DMS114 treated with DMSO at 0.1 percent for 48 hours (cell line): ENCODE data around the gene H2BW2.
"Not testable (repeated sequence)": the region's sequence is repeated elsewhere in the genome, so short reads cannot be mapped to it uniquely, and the experiment has no call there.

Source experiments
- DNase-seq: peaks from one replicate; lab custom pipeline; 2025; ENCODE audit not compliant: unreplicated experiment; lab: John Stamatoyannopoulos, UW

Gene H2BW2

DNA sequence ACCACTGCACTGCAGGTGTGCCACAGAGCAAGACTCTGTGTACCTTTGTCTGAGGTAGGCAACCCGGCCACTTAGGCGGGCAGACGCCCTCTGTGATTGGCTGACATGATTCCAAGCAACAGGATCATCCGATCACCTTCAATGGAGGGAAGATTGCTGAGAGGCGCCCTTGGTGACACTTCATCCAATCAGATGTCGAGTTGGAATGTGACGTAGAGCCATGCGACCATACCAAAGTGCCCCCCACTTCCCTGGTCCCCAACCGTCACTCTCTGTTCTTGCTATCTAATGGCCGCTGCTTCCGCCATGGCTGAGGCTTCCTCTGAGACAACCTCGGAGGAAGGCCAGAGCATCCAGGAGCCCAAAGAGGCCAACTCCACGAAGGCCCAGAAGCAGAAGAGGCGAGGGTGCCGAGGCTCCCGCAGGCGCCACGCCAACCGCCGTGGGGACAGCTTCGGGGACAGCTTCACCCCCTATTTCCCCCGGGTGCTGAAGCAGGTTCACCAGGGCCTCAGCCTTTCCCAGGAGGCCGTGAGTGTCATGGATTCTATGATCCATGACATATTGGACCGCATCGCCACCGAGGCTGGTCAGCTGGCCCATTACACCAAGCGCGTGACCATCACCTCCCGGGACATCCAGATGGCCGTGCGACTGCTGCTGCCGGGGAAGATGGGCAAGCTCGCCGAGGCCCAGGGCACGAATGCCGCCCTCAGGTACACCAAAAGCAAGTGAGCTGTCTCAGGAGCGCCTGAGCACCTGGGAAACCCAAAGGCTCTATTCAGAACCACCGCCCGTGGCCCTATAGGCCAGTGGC lies at the start of gene H2BW2:
H2BW2 (plus strand) TSS at position 268 of the 817 bp plus-strand sequence; CDS start at position 307, 39 bp downstream.
- DNase-seq = no peak

DNA sequence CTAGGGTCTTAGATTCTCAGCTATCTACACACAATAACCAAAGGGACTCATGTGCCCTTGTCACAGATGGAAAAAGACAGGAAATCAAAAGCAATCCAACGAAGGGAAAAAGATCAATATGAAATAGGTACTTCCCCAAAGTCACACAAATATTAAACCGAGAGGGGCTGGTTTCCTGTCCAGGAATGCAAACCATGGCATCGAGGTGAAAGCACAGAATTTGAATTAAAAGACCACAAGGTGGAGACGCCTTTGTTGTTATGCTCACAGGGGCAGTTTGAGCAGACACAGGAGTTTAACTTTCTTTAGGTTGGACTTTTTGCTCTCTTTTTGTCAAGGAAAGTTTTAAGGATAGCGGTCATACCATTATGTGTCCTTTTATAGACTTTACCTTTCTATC lies 40.5 kb upstream of the H2BW2 start:
- DNase-seq = no peak

DNA sequence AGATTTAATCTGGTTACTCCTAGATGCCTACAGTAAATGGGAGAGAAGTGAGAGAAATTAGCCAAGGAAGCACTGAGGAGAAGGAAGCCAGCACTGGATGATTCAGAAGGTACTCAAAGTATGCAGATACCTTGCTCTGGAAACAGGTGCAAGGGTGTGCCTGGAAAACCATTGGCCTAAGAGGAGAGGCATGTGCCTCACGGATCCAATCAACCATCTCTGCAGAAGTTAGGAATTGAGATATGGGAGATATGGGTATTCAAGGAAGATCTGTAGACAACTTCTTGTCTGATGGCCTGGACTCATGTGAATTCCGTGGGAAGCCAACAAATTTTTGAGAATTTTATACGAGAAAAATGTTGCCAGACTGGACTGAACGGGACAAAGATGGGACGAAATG lies 30.9 kb upstream of the H2BW2 start:
- DNase-seq = no peak

DNA sequence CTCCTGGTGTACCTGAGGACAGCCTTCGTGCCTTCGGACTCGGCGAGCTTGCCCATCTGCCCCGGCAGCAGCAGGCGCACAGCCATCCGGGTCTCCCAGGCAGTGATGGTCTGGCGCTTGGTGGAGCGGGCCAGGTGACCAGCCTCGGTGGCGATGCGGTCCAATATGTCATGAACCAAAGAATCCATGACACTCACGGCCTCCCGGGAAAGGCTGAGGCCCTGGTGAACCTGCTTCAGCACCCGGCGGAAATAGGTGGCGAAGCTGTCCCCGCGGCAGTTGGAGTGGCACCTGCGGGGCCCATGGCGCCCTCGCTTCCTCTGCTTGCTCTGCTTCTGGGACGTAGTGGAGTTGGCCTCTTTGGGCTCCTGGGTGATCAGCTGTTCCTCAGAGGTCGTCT lies 26.6 kb upstream of the H2BW2 start:
- DNase-seq = no peak

DNA sequence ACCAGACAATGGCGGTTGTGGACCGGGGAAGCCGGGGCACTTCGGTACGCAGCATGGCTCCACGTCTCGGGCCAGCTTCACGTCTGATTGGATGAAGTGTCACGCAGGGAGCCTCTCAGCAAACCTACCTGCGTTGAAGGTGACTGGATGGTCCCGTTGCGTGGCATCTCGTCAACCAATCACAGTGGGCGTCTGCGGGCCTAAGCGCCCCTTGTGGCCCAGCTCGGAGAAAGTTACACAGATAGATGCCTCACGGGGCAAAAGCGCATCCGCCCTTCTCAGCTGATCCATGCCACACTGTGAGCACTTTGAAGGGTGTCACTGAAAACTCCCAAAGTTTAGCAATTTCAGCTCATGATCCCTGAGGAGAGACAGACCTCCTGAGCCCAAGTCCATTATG lies 26.1 kb upstream of the H2BW2 start, which contains the start of gene H2BW1:
H2BW1 (minus strand) TSS at position 103 of the 400 bp plus-strand sequence. CDS start 132 bp downstream, outside the sequence.
- DNase-seq = no peak

DNA sequence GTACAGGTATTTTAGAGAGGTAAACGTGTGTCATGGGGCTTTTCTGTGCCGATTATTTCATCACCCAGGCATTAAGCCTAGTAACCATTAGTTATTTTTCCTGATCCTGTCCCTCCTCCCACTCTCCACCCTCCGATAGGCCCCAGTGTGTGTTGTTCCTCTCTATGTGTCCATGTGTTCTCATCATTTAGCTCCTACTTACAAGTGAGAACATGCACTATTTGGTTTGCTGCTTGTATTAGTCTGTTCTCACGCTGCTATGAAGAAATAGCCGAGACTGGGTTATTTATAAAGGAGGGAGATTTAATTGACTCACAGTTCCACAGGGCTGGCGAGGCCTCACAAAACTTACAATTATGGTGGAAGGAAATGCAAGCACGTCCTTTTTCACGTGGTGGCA lies 24.2 kb upstream of the H2BW2 start:
- not testable (repeated sequence) for DNase-seq

DNA sequence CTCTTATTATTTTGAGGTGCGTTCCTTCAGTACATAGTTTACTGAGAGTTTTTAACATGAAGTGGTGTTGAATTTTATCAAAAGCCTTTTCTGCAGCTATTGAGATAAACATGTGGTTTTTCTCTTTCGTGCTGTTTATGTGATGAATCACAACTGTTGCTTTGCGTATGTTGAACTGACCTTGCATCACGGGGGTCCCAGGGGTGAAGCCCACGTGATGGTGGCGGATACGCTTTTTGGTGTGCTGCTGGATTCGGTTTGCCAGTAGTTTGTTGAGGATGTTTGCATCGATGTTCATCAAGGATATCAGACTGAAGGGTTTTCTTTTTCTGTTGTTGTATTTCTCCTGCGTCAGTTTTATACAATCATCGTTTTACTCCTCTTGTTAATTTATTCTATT lies 21.6 kb upstream of the H2BW2 start:
- DNase-seq = no peak

DNA sequence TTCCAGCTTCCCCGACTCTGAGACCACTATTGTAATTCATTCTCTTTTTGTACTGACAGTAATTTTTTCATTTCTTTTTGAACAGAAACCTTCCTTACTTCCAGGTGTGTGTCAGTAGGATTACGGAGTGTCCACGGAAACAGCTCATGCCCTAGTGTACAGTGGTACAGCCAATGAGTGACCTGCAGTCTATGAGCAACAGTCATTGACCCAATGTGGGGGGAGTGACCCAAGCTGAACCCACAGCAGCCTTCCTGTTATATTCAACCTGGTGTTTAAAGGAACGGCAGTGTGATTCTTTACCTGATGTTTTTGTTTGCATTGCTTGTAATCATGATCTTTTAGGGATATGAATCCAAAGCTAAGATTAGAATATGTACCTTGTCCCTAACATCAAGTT lies 1.2 kb downstream of the H2BW2 start:
- DNase-seq = no peak

DNA sequence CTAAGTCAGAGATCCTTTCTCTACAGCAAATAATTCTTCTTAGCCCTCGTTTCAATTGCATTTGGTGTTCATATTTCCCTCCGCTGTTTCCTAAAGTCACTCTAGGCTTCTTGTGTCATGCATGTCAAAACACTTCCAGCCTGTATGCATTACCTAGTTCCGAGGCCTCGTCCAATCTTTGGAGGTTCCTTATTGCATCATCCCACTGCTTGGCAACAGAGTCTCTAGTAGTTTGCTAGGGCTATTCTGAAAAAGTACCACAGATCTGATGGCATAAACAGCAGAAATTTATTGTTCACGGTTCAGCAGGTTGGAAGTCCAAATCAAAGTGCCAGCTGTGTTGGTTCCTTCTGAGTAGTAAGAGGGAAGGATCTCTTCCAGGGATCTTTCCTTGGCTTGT lies 5.9 kb downstream of the H2BW2 start:
- DNase-seq = no peak

DNA sequence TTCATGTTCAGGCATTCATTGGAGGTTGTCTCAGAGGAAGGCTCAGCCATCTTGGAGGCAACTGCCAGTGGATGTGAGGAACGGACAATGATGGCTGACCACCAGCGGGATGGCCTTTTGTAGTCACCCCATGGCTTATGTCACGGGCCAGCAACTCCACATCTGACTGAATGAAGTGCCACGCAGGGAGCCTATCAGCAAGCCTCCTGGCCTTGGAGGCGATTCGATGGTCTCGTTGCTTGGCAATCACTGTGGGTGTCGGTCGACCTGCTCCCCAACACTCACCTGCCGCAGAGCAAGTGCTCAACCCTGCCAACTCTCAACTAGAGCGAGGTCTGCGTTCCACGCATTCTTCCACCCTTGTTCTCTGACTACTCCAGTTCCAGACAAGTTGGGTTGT lies 7.4 kb downstream of the H2BW2 start:
- DNase-seq = no peak

DNA sequence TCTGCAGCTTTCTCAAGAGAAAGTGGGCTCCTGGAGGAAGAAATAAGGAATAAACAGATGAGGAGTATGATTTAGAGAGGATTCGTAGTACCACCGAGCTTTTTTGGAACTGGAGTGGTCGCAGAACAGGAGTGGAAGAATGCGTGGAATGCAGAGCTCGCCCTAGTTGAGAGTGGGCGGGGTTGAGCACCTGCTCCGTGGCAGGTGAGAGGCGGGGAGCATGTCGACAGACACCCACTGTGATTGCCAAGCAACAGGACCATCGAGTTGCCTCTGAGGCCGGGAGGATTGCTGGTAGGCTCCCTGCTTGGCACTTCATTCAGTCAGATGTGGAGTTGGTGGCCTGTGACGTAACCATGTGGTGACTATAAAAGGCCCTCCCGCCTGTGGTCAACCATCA lies 15.2 kb downstream of the H2BW2 start:
- DNase-seq = not testable (repeated sequence)

DNA sequence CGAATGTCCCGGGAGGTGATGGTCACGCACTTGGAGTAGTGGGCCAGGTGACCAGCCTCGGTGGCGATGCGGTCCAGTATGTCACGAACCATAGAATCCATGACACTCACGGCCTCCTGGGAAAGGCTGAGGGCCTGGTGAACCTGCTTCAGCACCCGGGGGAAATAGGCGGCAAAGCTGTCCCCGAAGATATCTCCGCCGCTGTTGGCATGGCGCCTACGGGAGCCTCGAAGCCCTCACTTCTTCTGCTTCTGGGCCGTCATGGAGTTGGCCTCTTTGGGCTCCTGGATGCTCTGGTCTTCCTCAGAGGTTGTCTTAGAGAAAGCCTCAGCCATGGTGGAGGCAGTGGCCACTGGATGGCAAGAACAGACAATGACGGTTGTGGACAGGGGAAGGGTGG lies 22.9 kb downstream of the H2BW2 start:
- DNase-seq = not testable (repeated sequence)

DNA sequence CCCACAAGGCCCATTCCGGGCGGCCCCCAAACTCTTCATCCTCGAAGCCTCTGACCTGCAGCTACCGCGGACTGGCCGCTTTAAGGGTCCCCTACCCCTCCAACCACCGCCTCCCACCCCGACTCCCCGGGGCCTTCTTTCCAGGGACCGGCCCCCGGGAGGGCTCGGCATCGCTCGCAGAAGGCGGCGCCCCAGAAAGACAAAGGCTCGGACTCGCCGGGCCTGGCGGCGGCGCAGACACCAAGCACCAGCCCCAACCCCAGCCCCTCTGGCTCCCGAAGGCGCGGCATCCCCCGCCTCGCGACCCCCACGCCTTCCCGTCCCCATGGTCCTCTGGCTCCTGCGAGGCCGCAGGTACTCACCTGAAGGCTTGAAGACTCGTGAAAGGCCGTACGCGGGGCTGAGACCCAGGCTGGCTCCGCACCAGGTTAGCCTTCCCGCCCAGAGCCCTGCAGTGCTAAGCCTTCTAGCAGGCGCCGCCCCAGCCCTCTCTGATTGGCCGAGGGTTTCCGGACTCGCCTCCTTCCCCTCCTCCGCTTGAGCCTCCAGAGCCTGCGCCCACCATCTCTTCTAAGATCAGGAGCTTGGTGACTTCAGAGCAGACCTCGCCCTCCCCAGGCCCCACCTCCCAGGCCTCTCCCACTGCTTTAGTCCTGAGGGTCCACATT lies 36.2 kb downstream of the H2BW2 start, which contains the start of gene TMSB15C:
TMSB15C (minus strand) TSS at position 459 of the 668 bp plus-strand sequence.
- not testable (repeated sequence) for DNase-seq

DNA sequence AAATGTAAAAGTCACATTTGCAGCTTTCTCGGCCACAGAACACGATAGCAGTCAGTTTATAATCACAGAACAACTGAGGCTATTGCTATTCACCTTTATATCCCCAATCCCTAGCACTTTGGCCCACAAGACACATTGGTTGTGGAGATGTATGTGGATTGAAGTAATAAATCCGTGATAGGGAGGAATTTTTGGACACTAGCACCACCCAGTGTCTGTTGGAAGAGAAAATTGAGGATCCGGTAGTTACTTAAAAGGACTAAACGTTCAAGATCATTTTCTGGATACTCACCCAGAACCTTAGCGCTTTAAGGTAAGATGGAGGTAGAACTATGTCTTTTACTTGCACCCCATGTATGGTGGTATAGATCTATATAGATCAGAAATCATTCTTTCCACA lies 38.1 kb downstream of the H2BW2 start:
- DNase-seq = not testable (repeated sequence)

DNA sequence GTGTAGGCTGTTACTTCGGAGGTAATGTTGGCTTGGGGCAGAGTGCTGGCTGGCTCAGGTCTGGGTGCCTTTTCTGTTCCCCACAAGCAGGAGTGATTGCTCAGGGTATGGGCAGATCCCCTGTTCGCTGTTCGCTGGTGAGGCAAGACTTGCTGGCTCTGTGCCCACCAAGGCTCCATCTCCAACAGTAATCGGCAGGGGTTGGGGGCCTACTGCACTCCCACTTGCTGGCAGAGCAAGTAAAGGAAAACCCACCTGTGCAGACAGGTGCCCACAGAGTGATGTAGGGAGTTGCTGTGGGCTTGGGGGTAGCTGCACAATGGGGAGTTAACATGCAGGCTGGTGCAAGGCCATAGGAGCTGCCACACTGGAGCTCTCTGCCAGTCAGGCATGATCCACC lies 44.3 kb downstream of the H2BW2 start:
- DNase-seq = no peak

DNA sequence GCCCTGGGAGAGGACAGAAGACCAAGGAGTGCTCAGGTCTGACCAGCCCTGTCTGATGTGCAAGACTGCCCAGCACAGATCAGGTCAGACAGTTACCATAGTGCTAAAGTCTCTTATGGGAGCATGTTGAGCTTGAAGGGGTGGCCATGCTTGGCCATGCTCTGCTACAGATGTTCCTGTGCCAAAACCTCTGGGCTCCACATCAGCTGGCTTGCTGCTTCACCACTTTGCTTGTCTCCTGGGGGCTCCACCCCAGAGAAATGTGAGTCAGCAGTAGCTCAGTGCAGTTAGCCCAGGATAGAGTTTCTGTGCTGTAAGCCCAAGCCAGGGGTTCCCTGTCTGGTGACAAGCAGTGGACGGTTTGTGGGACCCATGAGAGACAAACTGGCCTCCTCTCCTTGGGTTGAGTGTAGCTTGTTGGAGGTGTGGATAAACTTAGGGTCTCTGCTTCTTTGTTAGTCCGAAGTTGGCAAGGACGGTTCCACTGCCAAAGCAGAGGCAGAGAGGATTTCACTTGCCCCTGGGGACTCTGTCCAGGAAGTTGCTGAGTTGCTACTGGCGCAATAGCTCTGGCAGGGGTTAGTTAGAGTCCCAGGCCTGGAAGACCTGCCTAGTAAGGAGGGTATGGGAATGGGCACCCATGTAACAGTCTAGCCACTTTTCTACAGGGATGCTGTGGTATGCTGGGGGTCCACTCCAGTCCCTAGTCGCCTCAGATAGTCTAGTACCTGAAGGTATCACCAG lies 45.0 kb downstream of the H2BW2 start:
- no peak for DNase-seq

DNA sequence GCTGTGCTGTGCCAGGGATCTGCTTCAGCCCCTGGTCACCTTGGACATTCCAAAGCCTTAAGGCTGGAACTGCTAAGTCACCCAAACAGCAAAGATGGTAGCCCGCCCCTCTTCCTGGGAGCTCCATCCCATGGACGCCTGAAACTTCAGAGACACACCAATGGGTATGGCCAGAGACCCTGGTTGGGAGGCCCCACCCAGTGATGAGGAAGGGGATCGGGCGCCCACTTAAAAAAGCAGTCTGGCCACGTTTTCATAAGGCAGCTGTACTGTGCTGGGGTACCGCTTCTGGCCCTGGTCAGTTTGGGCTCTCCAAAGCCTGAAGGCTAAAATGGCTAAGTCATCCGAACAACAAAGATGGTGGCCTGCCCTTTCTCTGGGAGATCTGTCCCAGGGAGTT lies 45.7 kb downstream of the H2BW2 start:
- DNase-seq = no peak

DNA sequence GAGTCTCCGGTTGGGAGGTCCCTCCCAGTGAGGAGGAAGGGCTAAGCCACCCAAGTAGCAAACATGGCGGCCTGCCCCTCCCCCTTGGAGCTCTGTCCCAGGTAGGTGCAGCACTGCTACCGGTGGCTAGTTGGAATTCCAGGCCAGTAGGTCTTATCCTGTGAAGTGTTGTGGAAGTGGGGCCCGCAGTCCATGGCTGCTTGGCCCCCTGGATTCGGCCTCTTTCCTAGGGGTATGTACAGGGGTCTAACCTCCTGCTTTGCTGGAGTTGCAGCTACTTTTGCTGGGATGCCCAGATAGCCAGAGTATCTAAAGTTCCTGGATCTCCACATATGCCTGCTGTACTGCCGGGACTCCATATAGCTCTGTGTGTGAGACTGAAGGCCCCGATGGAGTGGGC lies 46.2 kb downstream of the H2BW2 start:
- DNase-seq = no peak
